Activated naive CD8-positive, alpha-beta T cell treated with anti-CD3 and anti-CD28 coated beads, Interleukin-2, amount 50 U/mL, for 16 hours (primary cell): ENCODE results near the gene SHB.

Experiments
- DNase-seq: peaks from one replicate; pipeline ENCODE4 v3.0.0-alpha.2; 2020; ENCODE audit warnings: low read depth, low spot score

The SHB gene

GRCh38 chr9:37953206-37953774, 115.7 kb downstream of the SHB start:
- no peak for DNase-seq

GRCh38 chr9:37952731-37953130, 116.3 kb downstream of the SHB start:
- DNase-seq = no peak

DNA sequence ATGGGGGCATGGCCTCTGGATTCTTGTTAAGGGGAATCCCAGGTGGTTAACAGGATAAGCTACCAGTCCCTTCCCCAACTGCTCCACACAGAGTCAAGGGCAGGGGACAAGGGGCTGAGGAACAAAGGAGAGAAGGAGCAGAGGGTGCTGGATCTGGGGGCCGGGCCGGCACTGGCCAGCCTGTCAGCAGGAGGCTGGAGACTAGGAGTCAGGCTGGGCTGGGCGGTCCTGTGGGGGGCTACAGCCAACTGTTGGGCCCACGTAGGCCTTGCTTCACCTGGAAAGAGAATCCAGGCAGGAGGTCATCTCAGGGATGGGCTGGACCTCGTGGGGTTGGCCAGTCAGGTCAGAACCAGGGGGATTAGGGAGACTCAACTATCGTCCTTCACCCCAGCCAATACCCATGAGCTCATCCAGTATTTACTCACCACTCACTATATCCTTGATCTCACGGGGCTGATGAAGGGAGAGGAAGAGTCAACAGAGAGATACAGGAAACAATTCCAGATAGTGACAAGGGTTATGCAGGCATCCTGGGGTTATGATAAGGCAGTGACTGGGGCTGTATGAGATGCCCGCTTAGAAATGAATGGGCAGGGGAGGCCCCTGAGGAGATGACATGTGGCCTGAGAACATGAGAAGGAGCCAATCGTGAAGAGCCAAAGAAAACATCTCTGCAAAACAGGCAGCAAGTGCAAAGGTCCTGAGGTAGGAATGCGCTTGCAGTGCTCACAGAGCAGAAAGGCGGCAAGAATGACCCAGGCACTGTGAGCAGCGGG, 117.2 kb downstream of the SHB start:
- no peak for DNase-seq

DNA sequence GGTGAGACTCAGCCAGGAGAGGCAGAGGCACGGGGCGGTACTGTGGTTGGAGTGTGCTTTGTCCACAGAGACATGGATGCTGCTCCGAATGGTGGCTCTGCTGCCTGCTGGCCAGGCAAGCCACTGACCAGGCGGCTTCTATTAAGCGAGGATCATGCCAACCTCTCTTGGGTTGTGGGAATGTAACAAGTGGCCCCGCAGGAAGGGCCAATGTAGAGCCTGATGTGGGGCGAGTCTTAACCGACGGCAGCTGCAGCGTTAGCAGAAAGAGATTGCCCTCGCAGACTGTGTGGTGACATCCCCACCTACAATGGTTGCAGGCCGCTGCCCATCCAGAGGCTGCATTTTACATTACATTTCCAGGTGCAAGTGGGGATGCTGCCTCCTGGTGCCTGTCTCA, 118.5 kb downstream of the SHB start:
- no peak for DNase-seq

GRCh38 chr9:37949576-37949975, 119.5 kb downstream of the SHB start:
- DNase-seq = no peak

GRCh38 chr9:37948417-37948980, 120.5 kb downstream of the SHB start:
- DNase-seq = no peak

DNA sequence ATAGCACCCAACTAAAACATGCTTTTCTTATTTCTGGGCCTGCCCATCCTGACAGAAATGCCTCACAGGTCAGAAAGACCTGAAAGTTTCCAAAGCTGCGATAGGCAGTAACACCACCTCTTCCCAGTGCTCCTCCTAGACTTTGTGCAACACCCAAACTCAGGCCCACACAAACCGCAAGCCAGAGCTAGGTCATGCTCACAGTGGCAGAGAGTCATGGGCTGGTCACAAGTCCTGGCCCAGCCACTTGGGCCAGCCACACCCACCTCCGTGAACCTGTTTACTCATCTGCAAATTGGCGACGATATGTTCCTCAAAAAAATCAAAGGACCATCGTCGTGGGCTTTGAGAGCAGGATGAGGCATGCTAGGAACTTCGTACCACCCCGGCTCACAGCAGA, 121.0 kb downstream of the SHB start:
- no peak for DNase-seq

GRCh38 chr9:37947471-37947870, 121.6 kb downstream of the SHB start:
- DNase-seq = no peak

GRCh38 chr9:37946971-37947370, 122.1 kb downstream of the SHB start:
- no peak for DNase-seq

DNA sequence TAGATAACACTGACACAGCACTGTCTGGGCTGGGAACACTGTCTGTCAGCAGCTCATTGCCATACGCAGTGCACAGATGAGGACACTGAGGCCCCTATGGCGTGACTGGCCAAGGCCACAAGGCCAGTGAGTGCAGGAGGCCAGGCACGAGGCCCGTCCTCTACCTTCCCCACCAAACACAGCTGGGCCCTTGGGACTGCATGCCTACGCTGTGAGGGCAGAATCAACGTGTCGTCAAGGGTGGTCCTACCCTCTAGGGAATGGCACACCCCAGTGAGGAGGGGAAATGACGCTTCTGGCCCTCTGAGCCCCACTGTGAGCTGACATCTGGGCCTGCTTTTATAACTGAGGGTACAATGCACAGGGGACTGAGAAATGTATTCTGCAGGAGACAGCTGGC, 123.0 kb downstream of the SHB start:
- DNase-seq = no peak

- no peak for DNase-seq
Observed at GRCh38 chr9:37944671-37945481, 124.2 kb downstream of the SHB start.

DNA sequence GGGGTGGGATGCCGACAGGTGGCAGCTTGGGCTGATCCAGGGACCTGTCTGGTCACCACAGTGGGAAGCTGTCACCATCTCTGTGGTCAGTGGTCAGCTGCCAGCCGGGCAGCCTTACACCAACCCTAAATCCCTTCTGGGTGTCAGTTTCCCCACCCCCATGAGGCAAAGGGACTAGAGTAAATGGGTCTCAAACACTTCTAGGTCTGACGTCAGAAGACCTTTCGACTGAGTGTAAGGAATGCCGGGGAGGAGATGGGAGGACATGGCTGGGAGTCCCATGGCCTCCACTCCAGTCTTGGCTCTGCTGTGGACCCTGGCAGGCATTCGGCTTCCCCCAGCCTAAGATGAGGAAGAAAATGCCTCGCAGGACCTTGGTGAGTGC, 124.8 kb downstream of the SHB start:
- no peak for DNase-seq

DNA sequence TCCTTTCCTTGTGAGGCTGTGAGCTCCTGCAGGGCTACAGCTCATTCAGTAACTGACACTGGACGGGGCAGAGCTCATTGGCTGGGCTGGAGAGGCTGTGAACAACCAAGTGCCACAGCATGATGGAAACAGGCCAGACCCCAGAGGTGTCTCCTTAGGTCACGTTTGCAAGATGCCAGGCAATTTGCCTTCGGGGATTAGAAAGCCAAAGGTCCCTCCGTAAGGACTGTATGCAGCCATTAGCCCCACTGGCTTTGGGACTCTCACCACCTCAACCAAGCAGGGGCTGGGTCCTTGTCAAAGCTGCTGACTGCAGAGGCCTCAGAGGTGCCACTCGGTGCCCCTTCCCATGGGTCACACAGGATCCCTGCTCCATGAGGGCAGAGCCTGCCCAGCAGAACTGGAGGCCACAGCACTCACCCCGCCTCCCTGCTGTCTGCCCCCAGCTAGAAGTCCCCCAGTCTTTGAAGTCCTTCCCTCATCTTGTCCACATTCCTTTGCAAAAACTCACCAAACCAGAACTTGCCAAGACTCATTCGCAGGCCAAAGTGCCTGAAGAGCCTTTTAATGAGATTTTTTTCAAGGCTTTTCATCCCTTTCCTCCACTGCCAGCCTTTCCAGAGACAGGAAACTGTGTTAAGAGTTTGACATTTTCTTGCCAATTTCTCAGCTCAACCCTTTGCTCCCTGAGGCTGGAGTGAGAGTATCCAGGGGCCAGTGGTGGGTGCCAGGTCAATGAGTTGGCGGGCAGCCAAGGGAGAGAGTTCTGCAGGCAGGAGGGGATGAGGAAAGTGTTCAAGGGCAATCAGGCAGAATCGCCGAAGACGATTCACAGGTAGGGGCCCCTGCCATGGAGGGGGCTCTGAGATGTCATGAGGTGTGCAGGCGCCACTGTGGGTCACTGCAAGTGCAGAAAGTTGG, 125.4 kb downstream of the SHB start:
- DNase-seq = no peak

DNA sequence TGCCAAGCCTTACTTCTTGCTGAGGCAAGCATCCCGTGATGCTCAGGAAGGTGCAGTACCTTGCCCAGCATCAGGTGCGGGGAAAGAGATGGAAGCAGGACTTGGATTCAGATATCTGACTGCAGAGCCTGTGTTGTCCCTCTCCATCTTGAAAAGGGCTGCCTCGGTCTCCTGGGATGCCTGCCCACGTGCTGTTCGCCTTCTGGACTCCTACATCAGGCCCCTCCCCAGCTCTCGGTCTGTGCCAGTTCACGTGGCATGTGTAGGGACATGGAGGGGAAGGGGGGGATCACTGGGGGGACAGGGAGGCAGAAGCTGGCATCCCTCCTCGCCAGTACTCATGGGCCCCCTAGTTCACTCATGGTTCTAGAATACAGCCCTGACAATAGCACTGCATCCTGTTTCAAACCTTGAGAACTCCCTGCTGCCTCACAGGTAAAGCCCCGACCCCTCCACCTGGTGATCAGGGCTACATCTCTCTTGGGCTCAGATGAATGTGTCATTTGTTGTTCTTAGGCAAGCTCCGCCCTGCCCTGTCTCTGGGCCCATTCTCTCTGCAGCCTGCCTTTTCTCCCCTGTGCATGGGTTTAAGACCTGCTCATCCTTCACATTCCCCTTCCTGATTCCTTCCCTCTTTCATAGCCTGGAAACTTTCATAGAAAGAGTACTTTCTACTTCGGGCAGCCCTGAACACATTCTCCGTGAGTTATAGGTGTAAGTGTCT, 126.2 kb downstream of the SHB start:
- DNase-seq = no peak

DNA sequence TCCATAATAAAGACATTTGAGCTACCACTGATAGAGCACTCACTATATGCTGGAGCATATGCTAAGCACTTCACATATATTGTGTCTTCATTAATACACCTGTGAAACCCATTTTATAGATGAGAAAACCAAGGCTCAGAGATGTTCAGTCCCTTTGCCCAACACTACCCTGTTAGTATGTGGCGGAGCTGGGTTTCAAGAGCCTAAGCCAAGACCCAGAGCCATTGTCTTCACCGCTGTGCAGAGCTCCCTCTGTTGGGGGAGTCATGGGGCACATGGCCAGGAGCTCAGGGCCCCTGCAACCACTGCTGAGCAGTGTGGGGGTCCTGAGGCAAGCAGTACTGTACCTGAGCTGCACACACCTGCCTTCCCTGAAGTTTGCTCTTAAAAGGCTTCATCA, 127.8 kb downstream of the SHB start:
- no peak for DNase-seq

DNA sequence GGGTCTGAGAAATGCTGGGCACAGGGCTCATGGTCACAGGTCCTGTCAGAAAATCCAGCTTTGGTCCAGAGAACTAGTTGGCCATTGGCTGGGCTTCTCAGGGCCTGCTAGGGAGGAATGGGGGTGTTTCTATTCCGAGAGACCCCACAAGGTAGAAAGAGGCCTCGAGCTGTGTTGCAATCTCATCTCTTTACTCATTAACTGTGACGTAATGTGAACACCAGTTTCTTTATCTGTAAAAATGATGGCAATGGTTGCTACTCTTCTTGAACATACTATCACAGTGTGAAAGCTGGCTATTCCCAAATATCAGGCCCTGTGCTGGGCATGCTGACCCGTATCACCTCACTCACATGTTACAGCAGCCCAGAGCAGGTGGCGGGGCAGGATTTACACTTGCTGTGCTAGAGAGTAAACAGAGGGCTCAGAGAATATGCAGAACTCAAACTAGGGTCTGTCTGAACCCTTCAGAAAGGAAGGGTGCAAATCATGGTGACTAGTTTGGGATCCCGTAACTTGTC, 129.4 kb downstream of the SHB start:
- DNase-seq = no peak

- no peak for DNase-seq
Observed at GRCh38 chr9:37938121-37938891, 130.7 kb downstream of the SHB start.

DNA sequence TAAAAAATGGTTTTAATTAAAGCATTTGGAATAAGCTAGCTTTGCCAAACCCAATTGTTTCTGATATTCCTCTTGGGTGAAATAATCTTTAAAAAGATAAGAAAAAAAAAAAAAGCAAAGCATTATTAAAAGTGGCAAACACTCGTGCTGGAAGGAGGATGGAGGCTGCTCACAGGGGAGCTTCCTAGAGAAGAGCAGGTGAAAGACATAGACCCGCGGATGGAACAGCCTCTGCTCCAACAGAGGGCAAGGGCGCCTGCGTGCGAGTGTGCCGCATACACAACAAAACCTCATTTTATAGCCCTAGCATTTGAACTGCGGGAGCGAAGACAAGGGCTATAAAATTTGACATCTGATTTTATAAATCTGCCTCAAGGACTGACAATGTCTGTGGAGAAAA, 131.7 kb downstream of the SHB start:
- DNase-seq = no peak

DNA sequence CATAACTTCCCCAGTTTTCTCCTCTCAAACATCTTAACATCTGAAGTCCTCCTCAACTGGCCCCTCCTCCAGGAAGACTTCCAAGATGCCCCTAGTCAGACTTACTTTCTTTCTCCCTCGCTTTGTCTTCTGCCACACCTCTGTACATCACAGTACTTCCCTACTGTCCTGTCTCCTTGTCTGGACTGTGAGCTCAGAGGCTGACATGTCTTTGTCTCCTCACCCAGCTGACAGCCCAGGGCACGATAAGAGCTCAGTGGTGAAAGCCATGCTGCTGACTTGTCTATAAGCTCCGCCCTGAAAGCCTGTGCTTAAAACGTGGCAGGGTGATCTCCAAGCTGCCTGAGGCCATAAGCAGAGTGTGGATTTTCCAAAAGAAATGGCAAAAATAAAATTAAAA, 132.1 kb downstream of the SHB start:
- DNase-seq = no peak

DNA sequence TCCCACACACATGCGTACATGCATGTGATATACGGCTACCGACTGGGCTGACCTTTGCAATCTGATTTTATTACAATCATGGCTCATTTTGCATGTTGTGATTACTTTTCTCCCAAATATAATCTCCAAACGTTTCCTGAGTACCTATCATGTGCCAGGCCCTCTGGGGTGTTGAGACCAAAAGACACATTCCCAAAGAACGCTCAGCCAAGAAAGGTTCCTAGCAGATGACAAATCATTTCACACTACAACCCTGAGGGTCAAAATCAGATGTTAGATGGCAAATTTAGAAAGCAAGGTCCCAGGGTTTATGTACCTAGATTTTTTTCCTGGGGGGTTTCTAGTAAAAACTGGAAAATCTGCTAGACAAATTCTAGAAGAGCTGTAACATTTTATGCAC, 132.7 kb downstream of the SHB start:
- DNase-seq = no peak
